GM18498 (cell line): ENCODE data around the gene GGA3.
"Not testable (repeated sequence)": the region's sequence is repeated elsewhere in the genome, so short reads cannot be mapped to it uniquely, and the experiment has no call there.

Experiments
- ATAC-seq: cut with Tn5 transposase; IDR thresholded peaks from one replicate; pipeline ENCODE4 v1.9.1; 2021; ENCODE audit warnings: mild to moderate bottlenecking, moderate library complexity; ENCODE audit not compliant: unreplicated experiment

Gene GGA3

GRCh38 chr17:75261336-75262111 is at the start of gene GGA3, which contains the start of gene MRPS7:
GGA3 (minus strand) TSS chr17:75261606; CDS start chr17:75261587, 19 bp downstream.
MRPS7 (plus strand) TSS chr17:75261879; CDS start chr17:75261901, 22 bp downstream.
- ATAC-seq, result peak; percentile 91

- ATAC-seq, result no peak
Observed at GRCh38 chr17:75308732-75309629, 47.6 kb upstream of the GGA3 start.

DNA sequence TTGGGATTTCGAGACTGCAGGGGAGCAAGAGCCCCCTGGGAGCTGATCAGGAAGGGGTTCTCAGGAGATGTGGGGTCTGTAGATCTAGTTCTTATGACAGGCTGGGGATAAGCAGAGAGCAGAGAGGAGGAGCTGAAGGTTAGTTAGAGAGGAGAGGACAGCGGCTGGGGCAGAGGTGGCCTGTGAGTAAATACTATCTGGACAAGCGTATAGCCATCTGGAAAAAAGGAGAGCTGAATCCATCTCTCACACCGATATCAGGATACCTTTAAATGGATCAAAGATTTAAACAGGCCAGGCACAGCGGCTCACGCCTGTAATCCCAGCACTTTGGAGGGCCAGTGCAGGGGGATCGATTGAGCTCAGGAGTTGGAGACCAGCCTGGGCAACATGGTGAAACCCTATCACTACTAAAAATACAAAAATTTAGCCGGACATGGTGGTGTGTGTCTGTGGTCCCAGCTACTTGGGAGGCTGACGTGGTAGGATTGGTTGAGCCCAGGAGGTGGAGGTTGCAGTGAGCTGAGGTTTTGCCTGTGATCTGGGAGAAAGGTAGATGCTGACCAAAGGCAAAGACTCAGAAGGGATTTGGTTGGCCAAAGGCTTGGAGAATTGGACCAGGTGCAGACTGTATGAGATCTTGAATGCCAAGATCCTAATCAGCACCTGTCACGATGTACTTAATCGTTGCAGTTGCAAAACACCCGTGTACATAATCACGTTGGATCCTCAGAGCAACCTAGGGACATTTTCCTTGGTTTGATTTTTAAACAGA is 46.7 kb upstream of the GGA3 start:
- no peak for ATAC-seq

DNA sequence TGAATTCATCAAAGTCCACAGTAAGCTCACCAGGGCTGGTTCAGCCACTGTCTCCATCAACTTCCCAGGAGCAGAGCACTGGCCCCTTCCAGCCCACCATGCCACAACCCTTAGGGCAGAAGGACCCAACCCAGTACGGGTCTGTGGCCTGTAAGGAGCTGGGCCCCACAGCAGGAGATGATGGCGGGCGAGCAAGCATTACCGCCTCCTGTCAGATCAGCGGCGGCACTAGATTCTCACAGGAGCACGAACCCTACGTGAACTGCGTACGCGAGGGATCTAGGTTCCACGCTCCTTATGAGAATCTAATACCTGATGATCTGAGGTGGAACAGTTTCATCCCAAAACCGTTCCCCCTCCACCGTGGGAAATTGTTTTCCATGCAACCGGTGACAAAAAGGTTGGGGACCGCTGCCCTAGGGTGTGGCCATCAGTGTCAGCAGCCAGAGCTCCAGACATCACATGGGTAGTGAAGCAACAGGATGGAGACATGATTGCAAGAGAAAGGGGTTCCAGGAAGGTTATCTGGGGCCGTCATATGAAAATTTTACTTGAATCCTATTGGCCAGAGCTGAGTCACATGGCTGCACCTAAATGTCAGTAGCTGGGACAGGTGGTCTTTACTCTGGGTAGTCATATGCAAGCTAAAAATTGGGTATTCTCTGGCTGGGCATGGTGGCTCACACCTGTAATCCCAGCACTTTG is 40.2 kb upstream of the GGA3 start:
- no peak for ATAC-seq

- ATAC-seq, result no peak
Observed at GRCh38 chr17:75301049-75301448, 39.6 kb upstream of the GGA3 start.

GRCh38 chr17:75300280-75300679 is 38.9 kb upstream of the GGA3 start:
- ATAC-seq, result no peak

- ATAC-seq, result peak; percentile 66
Observed at GRCh38 chr17:75295201-75296158, 34.1 kb upstream of the GGA3 start.

DNA sequence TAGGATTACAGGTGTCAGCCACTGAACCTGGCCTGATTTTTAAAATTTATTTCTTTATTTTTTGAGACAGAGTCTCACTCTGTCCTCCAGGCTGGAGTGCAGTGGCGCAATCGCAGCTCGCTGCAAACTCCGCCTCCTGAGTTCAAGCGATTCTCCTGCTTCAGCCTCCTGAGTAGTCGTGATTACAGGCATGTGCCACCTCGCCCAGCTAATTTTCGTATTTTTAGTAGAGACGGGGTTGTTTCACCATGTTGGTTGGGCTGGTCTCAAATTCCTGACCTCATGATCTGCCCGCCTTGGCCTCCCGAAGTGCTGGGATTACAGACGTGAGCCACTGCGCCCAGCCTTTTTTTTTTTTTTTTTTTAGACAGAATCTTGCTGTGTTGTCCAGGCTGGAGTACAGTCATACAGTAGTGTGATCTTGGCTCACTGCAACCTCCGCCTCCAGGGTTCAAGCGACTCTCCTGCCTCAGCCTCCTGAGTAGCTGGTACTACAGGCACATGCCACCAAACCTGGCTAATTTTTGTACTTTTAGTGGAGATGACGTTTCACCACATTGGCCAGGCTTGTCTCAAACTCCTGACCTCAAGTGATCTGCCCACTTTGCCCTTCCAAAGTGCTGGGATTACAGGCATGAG is 31.5 kb upstream of the GGA3 start:
- not testable (repeated sequence) for ATAC-seq

DNA sequence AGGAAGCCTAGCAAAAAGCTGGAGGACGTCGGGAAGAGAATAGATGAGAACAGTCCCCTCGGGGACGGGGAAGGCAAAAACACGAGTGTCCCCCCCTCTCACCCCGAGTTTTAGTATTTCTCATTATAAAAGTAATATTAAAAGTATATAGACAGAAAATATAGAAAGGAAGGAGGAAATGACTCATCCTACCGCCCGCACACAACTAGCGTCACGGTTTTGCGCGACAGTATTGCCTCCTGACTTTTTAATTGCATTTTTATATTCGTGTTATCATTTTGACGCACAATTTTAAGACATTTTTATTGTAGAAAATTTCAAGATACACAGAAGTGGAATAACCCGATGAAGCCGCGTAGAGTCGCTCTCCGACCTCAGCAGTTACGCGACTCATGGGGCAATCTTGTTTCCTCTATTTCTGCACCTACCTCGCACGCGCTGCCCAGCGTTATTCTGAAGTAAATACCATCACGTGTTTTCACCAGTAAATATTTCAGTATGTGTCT is 28.5 kb upstream of the GGA3 start:
- peak; percentile 32 for ATAC-seq

GRCh38 chr17:75289115-75289831 is 27.9 kb upstream of the GGA3 start, which contains the start of gene SLC25A19:
SLC25A19 (minus strand) TSS chr17:75289433; CDS start chr17:75286764, 2,669 bp downstream.
- ATAC-seq, result peak; percentile 89

DNA sequence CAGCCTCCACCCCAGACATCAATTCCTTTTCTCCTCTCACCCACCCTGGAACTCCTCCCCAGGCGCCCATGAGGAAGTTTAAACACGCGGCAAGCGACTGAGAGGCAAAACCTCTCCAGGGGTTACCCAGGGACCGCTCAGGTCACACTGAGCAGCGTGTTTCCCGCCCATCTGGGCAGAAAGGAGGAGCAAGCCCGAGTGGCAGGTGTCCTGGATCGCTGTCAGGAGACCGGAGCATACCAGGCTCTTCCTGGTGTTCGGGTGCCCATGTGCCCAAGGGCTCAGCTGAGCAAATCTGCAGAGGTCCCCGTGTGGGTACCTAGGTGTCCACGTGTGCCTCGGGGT is 27.3 kb upstream of the GGA3 start:
- peak; percentile 17 for ATAC-seq

DNA sequence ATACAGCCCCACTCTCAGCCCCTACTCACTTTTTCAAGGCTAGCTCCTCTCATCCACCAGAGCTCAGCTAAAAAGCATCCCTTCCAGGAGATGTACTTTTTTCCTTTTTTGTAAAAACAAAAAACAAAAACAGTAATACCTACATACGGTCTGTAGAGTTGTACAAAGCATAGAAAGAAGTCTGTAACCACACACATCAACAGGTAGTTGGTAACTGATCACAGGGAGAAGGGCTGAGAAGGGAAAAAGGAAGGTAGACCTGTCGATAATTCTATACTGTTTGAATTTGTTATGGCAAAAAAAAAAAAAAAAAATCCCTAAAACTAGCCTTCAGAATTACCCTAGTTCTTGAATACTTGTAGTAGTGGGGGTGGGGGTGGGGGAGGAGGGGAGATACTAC is 27.0 kb upstream of the GGA3 start:
- ATAC-seq, result no peak

DNA sequence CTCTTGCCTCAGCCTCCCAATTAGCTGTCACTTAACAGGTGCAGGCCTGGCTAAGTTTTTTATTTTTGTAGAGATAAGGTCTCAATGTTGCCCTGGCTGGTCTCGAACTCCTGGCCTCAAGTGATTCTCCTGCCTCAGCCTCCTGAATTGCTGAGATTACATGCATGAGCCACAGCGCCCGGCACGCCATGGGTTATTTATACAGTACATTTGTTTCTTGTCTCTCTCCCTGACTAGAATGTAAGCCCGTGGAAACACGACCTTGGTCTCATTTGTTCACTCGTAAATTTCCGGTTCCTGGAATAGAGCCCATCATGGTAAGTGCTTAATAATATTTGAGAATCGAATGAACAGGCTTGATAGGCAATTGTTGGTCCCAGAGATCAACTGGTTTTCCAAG is 25.8 kb upstream of the GGA3 start:
- no peak for ATAC-seq

- ATAC-seq, result no peak
Observed at GRCh38 chr17:75285123-75285522, 23.7 kb upstream of the GGA3 start.

- not testable (repeated sequence) for ATAC-seq
Observed at GRCh38 chr17:75280189-75280588, 18.8 kb upstream of the GGA3 start.

- ATAC-seq, result no peak
Observed at GRCh38 chr17:75277664-75278071, 16.3 kb upstream of the GGA3 start.

GRCh38 chr17:75273977-75274708 is 12.7 kb upstream of the GGA3 start:
- no peak for ATAC-seq
